OCI-LY3 (cell line): Measurements from ENCODE around the gene KCNMB1.

Experiments
- EZH2phosphoT487 ChIP-seq: fragments of 200-600 bp; shearing (Covaris generic); IDR thresholded peaks from 2 replicates; pipeline ENCODE4 v1.6.1; 2018; ENCODE audit warnings: antibody characterized with exemption, mixed run types, low read depth
- TF ChIP-seq, protein P1 (sequence below): fragments of 200-600, 300-600 bp; sonication (generic); IDR thresholded peaks from 2 replicates; pipeline ENCODE4 v1.5.1; 2014; ENCODE audit warnings: antibody characterized with exemption, low read length, low read depth

DNA sequence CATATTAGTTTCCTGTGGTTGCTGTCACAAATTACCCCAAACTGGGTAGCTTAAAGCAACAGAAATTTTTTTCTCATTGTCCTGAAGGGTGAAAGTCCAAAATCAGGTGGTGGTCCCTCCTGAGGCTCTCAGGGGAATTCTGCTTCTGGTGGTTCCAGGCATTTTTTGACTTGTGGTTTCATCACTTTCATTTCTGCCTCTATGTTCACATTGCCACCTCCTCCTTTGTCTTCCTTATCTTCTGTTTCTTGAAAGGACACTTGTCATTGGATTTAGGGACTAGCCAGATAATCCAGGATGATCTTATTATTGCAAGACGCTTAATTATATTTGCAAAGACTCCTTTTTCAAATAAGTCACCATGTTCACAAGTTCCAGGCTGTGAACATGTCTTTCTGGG is 43.2 kb downstream of the KCNMB1 start:
- TF ChIP-seq, protein P1, sequence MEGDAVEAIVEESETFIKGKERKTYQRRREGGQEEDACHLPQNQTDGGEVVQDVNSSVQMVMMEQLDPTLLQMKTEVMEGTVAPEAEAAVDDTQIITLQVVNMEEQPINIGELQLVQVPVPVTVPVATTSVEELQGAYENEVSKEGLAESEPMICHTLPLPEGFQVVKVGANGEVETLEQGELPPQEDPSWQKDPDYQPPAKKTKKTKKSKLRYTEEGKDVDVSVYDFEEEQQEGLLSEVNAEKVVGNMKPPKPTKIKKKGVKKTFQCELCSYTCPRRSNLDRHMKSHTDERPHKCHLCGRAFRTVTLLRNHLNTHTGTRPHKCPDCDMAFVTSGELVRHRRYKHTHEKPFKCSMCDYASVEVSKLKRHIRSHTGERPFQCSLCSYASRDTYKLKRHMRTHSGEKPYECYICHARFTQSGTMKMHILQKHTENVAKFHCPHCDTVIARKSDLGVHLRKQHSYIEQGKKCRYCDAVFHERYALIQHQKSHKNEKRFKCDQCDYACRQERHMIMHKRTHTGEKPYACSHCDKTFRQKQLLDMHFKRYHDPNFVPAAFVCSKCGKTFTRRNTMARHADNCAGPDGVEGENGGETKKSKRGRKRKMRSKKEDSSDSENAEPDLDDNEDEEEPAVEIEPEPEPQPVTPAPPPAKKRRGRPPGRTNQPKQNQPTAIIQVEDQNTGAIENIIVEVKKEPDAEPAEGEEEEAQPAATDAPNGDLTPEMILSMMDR: no peak
- no peak for TF ChIP-seq EZH2phosphoT487
